HL-60/S4 treated with phorbol 12-myristate 13-acetate at 8.2 ng/mL for 4 days and 3 days (cell line): Measurements from ENCODE around the gene SEMA4D.

Experiments
- in situ Hi-C: fragments of 300-500 bp; cut with MboI; formaldehyde crosslinking; loops from 2 replicates; pipeline ENCODE4 v1.15.0; 2022; ENCODE audit warnings: low sequenced_read_pairs

The SEMA4D gene

GRCh38 chr9:89448381-89448780 lies 49.5 kb downstream of the SEMA4D start:
- in situ Hi-C loops = loop anchor here (10.0 kb wide), 1 partner anchor 76 kb away; no protein-coding TSS in a partner anchor

- in situ Hi-C loops = loop anchor here (10.0 kb wide), 1 partner anchor 77 kb away; no protein-coding TSS in a partner anchor
These were observed 50.5 kb downstream of the SEMA4D start for GRCh38 chr9:89447416-89447815.

GRCh38 chr9:89446961-89447310 lies 51.0 kb downstream of the SEMA4D start:
- in situ Hi-C loops = loop anchor here (10.0 kb wide), 1 partner anchor 78 kb away; no protein-coding TSS in a partner anchor

- in situ Hi-C loops = loop anchor here (10.0 kb wide), 1 partner anchor 78 kb away; no protein-coding TSS in a partner anchor
These were observed 51.5 kb downstream of the SEMA4D start for GRCh38 chr9:89446261-89446960.

- in situ Hi-C loops = loop anchor here (10.0 kb wide), 1 partner anchor 79 kb away; no protein-coding TSS in a partner anchor
These were observed 52.1 kb downstream of the SEMA4D start for GRCh38 chr9:89445801-89446251.

GRCh38 chr9:89444925-89445765 lies 52.8 kb downstream of the SEMA4D start:
- in situ Hi-C loops = loop anchor here (10.0 kb wide), 1 partner anchor 80 kb away; no protein-coding TSS in a partner anchor

GRCh38 chr9:89444274-89444673 lies 53.6 kb downstream of the SEMA4D start:
- in situ Hi-C loops = loop anchor here (10.0 kb wide), 1 partner anchor 81 kb away; no protein-coding TSS in a partner anchor

GRCh38 chr9:89442981-89443814 lies 54.7 kb downstream of the SEMA4D start:
- in situ Hi-C loops = loop anchor here (10.0 kb wide), 1 partner anchor 82 kb away; no protein-coding TSS in a partner anchor

- in situ Hi-C loops = loop anchor here (10.0 kb wide), 1 partner anchor 82 kb away; no protein-coding TSS in a partner anchor
These were observed 55.4 kb downstream of the SEMA4D start for GRCh38 chr9:89442501-89442978.

GRCh38 chr9:89441986-89442385 lies 55.9 kb downstream of the SEMA4D start:
- in situ Hi-C loops = loop anchor here (10.0 kb wide), 1 partner anchor 83 kb away; no protein-coding TSS in a partner anchor

- in situ Hi-C loops = loop anchor here (10.0 kb wide), 1 partner anchor 83 kb away; no protein-coding TSS in a partner anchor
These were observed 56.3 kb downstream of the SEMA4D start for GRCh38 chr9:89441655-89441970.

GRCh38 chr9:89440951-89441654 lies 56.8 kb downstream of the SEMA4D start:
- in situ Hi-C loops = loop anchor here (10.0 kb wide), 1 partner anchor 84 kb away; no protein-coding TSS in a partner anchor

- in situ Hi-C loops = loop anchor here (10.0 kb wide), 1 partner anchor 84 kb away; no protein-coding TSS in a partner anchor
These were observed 57.4 kb downstream of the SEMA4D start for GRCh38 chr9:89440548-89440947.

- in situ Hi-C loops = loop anchor here (10.0 kb wide), 1 partner anchor 85 kb away; no protein-coding TSS in a partner anchor
These were observed 57.9 kb downstream of the SEMA4D start for GRCh38 chr9:89440046-89440445.

GRCh38 chr9:89439571-89439970 lies 58.3 kb downstream of the SEMA4D start:
- in situ Hi-C loops = no loop called here

- in situ Hi-C loops = no loop called here
These were observed 59.7 kb downstream of the SEMA4D start for GRCh38 chr9:89438194-89438593.

GRCh38 chr9:89437772-89438171 lies 60.1 kb downstream of the SEMA4D start:
- in situ Hi-C loops = no loop called here

- in situ Hi-C loops = no loop called here
These were observed 60.8 kb downstream of the SEMA4D start for GRCh38 chr9:89436963-89437625.

- in situ Hi-C loops = no loop called here
These were observed 61.6 kb downstream of the SEMA4D start for GRCh38 chr9:89436326-89436725.
